AG09319 (cell line): ENCODE results near the gene TRMT44.

Source experiments
- DNase-seq: peaks from one replicate; pipeline ENCODE4 v3.0.0-alpha.2; 2010; ENCODE audit warnings: low read depth; ENCODE audit errors: extremely low read depth
- TF ChIP-seq, protein P1 (sequence below): IDR thresholded peaks from 2 replicates; pipeline ENCODE4 v1.5.1; 2011; ENCODE audit warnings: low read depth, mild to moderate bottlenecking, inconsistent platforms, low read length, moderate library complexity

The TRMT44 gene

GRCh38 chr4:8438743-8439142, 1.8 kb upstream of the TRMT44 start:
- DNase-seq, result no peak
- TF ChIP-seq, protein P1, sequence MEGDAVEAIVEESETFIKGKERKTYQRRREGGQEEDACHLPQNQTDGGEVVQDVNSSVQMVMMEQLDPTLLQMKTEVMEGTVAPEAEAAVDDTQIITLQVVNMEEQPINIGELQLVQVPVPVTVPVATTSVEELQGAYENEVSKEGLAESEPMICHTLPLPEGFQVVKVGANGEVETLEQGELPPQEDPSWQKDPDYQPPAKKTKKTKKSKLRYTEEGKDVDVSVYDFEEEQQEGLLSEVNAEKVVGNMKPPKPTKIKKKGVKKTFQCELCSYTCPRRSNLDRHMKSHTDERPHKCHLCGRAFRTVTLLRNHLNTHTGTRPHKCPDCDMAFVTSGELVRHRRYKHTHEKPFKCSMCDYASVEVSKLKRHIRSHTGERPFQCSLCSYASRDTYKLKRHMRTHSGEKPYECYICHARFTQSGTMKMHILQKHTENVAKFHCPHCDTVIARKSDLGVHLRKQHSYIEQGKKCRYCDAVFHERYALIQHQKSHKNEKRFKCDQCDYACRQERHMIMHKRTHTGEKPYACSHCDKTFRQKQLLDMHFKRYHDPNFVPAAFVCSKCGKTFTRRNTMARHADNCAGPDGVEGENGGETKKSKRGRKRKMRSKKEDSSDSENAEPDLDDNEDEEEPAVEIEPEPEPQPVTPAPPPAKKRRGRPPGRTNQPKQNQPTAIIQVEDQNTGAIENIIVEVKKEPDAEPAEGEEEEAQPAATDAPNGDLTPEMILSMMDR, result no peak

GRCh38 chr4:8439168-8439567, 1.4 kb upstream of the TRMT44 start:
- TF ChIP-seq, protein P1, result no peak

DNA sequence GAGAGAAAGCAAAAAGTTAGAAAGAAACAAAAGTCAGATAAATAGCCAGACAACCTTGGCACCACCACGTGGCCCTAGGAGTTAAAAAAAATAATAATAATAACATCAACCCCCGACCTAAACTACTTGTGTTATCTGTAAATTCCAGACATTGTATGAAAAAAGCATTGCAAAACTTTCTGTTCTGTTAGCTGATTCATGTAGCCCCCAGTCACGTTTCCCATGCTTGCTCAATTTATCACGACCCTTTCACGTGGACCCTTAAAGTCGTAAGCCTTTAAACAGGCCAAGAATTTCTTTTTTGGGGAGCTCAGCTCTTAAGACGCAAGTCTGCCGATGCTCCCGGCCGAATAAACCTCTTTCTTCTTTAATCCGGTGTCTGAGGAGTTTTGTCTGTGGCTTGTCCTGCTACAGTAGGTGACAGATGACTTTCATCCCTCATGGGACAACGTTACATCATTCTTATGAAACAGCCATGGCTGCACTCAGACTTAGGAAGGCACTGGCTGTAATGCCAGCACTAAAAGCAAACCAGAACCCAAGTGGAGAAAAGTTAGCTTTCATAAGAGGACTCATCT, 574 bp upstream of the TRMT44 start:
- TF ChIP-seq, protein P1, result no peak
- no peak for DNase-seq

More at GRCh38 chr4:8439168-8439567, 1.4 kb upstream of the TRMT44 start:
- DNase-seq, result no peak

GRCh38 chr4:8441499-8442091, 1.0 kb downstream of the TRMT44 start:
- TF ChIP-seq, protein P1, result no peak
- no peak for DNase-seq

DNA sequence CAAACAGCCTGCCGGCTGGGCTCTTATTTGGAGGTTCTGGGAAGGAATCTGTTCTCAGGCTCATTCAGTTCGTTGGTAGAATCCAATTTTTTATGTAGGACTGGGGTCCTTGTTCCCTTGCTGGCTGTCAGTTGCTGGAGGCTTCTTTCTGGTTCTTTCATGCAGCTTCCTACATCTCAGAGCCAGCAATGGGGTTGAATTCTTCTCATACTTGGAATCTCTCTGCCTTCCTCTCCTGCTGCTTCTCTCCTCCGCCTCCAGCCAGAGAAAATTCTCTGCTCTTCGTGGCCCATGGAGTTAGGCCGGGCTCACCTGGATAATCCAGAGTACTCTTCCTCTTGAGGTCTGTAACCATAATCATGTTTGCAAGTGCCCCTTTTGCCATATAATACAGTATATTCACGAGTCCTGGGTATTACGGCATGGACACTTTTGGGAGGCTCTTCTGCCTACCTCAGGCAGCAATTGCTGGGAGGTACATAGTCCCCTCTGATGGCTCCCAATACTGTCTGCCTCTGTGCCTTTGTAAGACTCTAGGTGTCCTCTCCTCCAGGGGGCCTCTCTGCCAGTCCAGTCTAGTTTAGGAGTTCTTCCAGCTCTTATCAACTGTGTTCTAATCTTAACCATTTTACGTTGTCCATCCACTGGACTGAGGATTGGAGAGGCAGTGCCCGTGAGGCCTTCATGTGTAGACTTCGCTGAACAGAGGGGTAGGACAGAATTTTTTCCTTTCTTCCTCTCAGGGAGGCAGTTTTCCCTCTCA, 2.2 kb downstream of the TRMT44 start:
- no peak for DNase-seq
- TF ChIP-seq, protein P1, result no peak

GRCh38 chr4:8443801-8444200, 3.2 kb downstream of the TRMT44 start:
- DNase-seq, result no peak
- TF ChIP-seq, protein P1, result no peak

- DNase-seq, result no peak
- TF ChIP-seq, protein P1, result no peak
Observed at GRCh38 chr4:8446122-8446521, 5.5 kb downstream of the TRMT44 start.
